ENCODE data around the gene PHACTR2.
"Not testable (repeated sequence)": the region's sequence is repeated elsewhere in the genome, so short reads cannot be mapped to it uniquely, and the experiment has no call there.

PHACTR2 gene

GRCh38 chr6:143844006-143844405 is 166.2 kb downstream of the PHACTR2 start:
- peaks cover 22% of the 10 kb centered on the region for H3K4me1 ChIP-seq
- H4K20me1 ChIP-seq: peaks cover 9% of the 10 kb centered on the region; the same call in 1 of the 2 replicates
- H3K9ac ChIP-seq: peak overlapping the region; percentile 93
- no peaks in the 10 kb centered on the region for H3K9me3 ChIP-seq
- H3K27me3 ChIP-seq: no peaks in the 10 kb centered on the region
- H3K4me3 ChIP-seq: peak overlapping the region; percentile 89
- H3K4me2 ChIP-seq: peak overlapping the region; percentile 90
- no peak for TF ChIP-seq Cebpa-rat (IDR thresholded peaks at IDR 0.05)
- H3K27ac ChIP-seq: peak overlapping the region; percentile 93
- peaks cover 47% of the 10 kb centered on the region for H3K36me3 ChIP-seq

DNA sequence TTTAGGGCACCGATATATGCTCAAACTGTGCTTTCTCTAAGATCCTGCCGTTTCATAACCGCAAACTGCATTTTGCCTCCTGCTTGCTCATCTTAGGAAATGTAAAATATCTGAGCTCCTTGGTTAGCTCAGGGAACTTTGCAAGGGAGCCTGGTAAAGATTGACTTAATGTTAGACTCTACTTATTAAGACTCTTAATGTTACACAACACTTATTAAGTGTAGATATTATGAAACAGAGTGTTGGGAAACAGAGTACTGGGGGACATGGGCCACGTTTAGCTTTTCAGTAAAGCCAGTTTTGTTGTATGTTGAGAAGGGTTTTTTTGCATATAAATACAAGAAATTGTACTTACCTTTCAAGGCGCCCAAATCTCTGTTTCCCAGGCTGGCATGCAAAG is 167.3 kb downstream of the PHACTR2 start:
- peaks cover 57% of the 10 kb centered on the region for H3K36me3 ChIP-seq
- H3K9ac ChIP-seq: no peak overlapping the region
- H3K4me1 ChIP-seq: peaks cover 22% of the 10 kb centered on the region
- no peak overlapping the region for H3K4me2 ChIP-seq
- no peak for TF ChIP-seq Cebpa-rat (IDR thresholded peaks at IDR 0.05)
- H3K9me3 ChIP-seq: no peaks in the 10 kb centered on the region
- H3K27me3 ChIP-seq: no peaks in the 10 kb centered on the region
- no peak overlapping the region for H3K27ac ChIP-seq
- H3K4me3 ChIP-seq: no peak overlapping the region
- H4K20me1 ChIP-seq: peaks cover 17% of the 10 kb centered on the region; the same call in 1 of the 2 replicates

GRCh38 chr6:143851706-143852105 is 173.9 kb downstream of the PHACTR2 start:
- H3K27me3 ChIP-seq, H3K4me2 ChIP-seq, H3K9ac ChIP-seq, H3K27ac ChIP-seq, H3K4me3 ChIP-seq, H3K4me1 ChIP-seq: not testable (repeated sequence)
- Histone ChIP-seq H3K9me3 (peaks cover 29% of the 10 kb centered on the region), H4K20me1 (peaks cover 64% of the 10 kb centered on the region), H3K36me3 (peaks cover 97% of the 10 kb centered on the region)

DNA sequence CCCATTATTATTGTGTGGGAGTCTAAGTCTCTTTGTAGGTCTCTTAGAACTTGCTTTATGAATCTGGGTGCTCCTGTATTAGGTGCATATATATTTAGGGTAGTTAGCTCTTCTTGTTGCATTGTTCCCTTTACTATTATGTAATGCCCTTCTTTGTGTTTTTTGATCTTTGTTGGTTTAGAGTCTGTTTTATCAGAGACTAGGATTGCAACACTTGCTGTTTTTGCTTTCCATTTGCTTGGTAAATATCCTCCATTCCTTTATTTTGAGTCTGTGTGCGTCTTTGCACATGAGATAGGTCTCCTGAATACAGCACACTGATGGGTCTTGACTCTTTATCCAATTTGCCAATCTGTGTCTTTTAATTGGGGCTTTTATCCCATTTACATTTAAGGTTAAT is 177.3 kb downstream of the PHACTR2 start:
- peaks cover 56% of the 10 kb centered on the region for H4K20me1 ChIP-seq
- not testable (repeated sequence) for H3K27ac ChIP-seq, H3K4me1 ChIP-seq, H3K4me2 ChIP-seq, H3K4me3 ChIP-seq, H3K27me3 ChIP-seq, H3K9ac ChIP-seq
- H3K36me3 ChIP-seq: peaks cover 97% of the 10 kb centered on the region
- peaks cover 29% of the 10 kb centered on the region for H3K9me3 ChIP-seq

- H3K4me1 ChIP-seq, H3K9ac ChIP-seq: not testable (repeated sequence)
Observed at GRCh38 chr6:143856762-143857161, 179.0 kb downstream of the PHACTR2 start.

GRCh38 chr6:143857651-143858050 is 179.9 kb downstream of the PHACTR2 start:
- Histone ChIP-seq H3K36me3 (peaks cover 97% of the 10 kb centered on the region), H3K9me3 (peaks cover 10% of the 10 kb centered on the region; the same call in 1 of the 2 replicates), H3K4me3 (no peak overlapping the region), H4K20me1 (peaks cover 41% of the 10 kb centered on the region; the same call in 1 of the 2 replicates), H3K4me1 (no peaks in the 10 kb centered on the region), H3K27ac (no peak overlapping the region), H3K4me2 (no peak overlapping the region), H3K9ac (no peak overlapping the region), H3K27me3 (no peaks in the 10 kb centered on the region)
- TF ChIP-seq Cebpa-rat (IDR thresholded peaks at IDR 0.05): no peak

More at GRCh38 chr6:143856762-143857161, 179.0 kb downstream of the PHACTR2 start:
- H3K4me3 ChIP-seq, H3K27me3 ChIP-seq, H3K27ac ChIP-seq, H3K4me2 ChIP-seq: not testable (repeated sequence)
- peaks cover 49% of the 10 kb centered on the region for H4K20me1 ChIP-seq
- peaks cover 19% of the 10 kb centered on the region for H3K9me3 ChIP-seq
- peaks cover 97% of the 10 kb centered on the region for H3K36me3 ChIP-seq

- H4K20me1 ChIP-seq: peaks cover 25% of the 10 kb centered on the region; the same call in 1 of the 2 replicates
- no peak overlapping the region for H3K9ac ChIP-seq
- H3K4me3 ChIP-seq: no peak overlapping the region
- H3K4me2 ChIP-seq: no peak overlapping the region
- H3K27me3 ChIP-seq: no peaks in the 10 kb centered on the region
- TF ChIP-seq Cebpa-rat (IDR thresholded peaks at IDR 0.05): no peak
- peaks cover 99% of the 10 kb centered on the region for H3K36me3 ChIP-seq
- H3K27ac ChIP-seq: no peak overlapping the region
- 0 out of 2 replicates have a peak, but pooled peaks cover under 1% of the 10 kb centered on the region for H3K9me3 ChIP-seq
- no peaks in the 10 kb centered on the region for H3K4me1 ChIP-seq
Observed at GRCh38 chr6:143859891-143860660, 182.3 kb downstream of the PHACTR2 start.

GRCh38 chr6:143863771-143864170 is 186.0 kb downstream of the PHACTR2 start:
- H3K4me1 ChIP-seq: no peaks in the 10 kb centered on the region
- no peak overlapping the region for H3K4me2 ChIP-seq
- no peak overlapping the region for H3K9ac ChIP-seq
- TF ChIP-seq Cebpa-rat (IDR thresholded peaks at IDR 0.05): no peak
- peaks cover 11% of the 10 kb centered on the region for H3K9me3 ChIP-seq
- no peak overlapping the region for H3K4me3 ChIP-seq
- no peaks in the 10 kb centered on the region for H3K27me3 ChIP-seq
- H3K36me3 ChIP-seq: peaks cover 76% of the 10 kb centered on the region
- no peak overlapping the region for H3K27ac ChIP-seq
- H4K20me1 ChIP-seq: peaks cover 7% of the 10 kb centered on the region; the same call in 1 of the 2 replicates

DNA sequence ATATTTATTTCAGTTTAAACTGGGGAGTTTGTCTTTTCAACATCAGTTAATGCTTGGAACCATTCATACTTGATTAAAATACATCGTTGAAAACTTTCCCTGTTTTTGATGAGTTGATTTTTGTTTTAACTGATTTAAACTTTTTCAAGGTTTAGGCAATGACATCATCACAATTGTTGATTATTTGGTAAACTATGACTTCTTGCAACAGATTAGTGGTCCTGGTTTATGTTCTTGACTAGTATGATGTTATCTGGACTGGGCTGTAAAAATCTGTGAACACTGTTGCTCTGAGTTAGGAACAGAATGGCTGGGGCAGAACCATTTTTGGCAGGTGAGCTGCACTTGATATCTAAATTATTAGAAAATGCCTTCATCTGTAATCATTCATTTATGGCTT is 186.5 kb downstream of the PHACTR2 start, which contains the start of gene ZC2HC1B:
ZC2HC1B (plus strand) TSS at position 241 of the 400 bp plus-strand sequence; CDS start at position 307, 66 bp downstream.
- peaks cover 13% of the 10 kb centered on the region for H3K9me3 ChIP-seq
- H3K27ac ChIP-seq: no peak within 1 kb of the TSS
- no peak within 1 kb of the TSS for H3K9ac ChIP-seq
- no peak for TF ChIP-seq Cebpa-rat (IDR thresholded peaks at IDR 0.05)
- peaks cover 7% of the 10 kb centered on the region; the same call in 1 of the 2 replicates for H4K20me1 ChIP-seq
- no peak within 1 kb of the TSS for H3K4me3 ChIP-seq
- H3K4me1 ChIP-seq: no peaks in the 10 kb centered on the region
- H3K27me3 ChIP-seq: no peaks in the 10 kb centered on the region
- H3K4me2 ChIP-seq: no peak within 1 kb of the TSS
- peaks cover 72% of the 10 kb centered on the region for H3K36me3 ChIP-seq

GRCh38 chr6:143867236-143867635 is 189.5 kb downstream of the PHACTR2 start:
- H3K9me3 ChIP-seq: peaks cover 16% of the 10 kb centered on the region
- H3K9ac ChIP-seq: no peak overlapping the region
- peaks cover 41% of the 10 kb centered on the region for H3K36me3 ChIP-seq
- no peak overlapping the region for H3K27ac ChIP-seq
- H3K4me1 ChIP-seq: no peaks in the 10 kb centered on the region
- no peaks in the 10 kb centered on the region for H3K27me3 ChIP-seq
- no peak overlapping the region for H3K4me2 ChIP-seq
- H4K20me1 ChIP-seq: no peaks in the 10 kb centered on the region
- H3K4me3 ChIP-seq: no peak overlapping the region
- TF ChIP-seq Cebpa-rat (IDR thresholded peaks at IDR 0.05): no peak

DNA sequence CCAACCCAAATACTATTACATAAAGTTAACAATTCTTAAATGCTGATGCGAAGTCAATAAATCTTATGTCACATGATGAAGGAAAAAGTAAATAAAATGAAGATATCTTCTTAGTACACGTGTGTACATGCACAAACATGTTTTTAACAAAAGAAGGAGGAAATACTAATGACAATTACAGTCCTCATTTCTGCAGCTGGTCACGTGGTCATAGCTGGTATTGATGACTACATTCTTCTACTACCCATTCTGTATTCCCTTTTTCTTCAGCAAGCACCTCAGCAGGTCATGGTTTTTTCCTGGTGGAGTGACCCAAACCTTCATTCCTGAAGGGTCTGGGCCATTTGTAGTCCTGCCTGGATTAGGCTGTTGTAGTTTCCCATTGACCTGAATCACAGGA is 191.0 kb downstream of the PHACTR2 start:
- peaks cover 16% of the 10 kb centered on the region for H3K9me3 ChIP-seq
- not testable (repeated sequence) for H3K27ac ChIP-seq, H3K4me2 ChIP-seq, H3K4me3 ChIP-seq, H4K20me1 ChIP-seq, H3K9ac ChIP-seq, H3K4me1 ChIP-seq, H3K27me3 ChIP-seq
- H3K36me3 ChIP-seq: peaks cover 26% of the 10 kb centered on the region

DNA sequence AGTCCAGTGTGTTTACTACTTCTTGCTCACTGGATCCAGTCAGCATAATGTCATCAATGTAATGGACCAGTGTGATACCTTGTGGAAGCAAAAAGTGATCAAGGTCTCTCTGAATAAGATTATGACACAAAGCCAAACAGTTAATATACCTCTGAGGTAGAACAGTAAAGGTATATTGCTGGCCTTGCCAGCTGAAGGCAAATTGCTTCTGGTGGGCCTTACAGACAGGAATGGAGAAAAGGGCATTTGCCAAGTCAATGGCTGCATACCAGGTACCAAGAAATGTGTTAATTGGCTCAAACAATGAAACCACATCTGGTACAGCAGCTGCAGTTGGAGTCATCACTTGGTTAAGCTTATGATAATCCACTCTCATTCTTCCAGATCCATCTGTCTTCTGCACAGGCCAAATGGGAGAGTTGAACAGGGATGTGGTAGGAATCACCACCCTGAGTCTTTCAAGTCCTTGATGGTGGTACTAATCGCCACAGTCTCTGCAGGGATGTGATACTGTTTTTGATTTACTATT is 193.5 kb downstream of the PHACTR2 start:
- not testable (repeated sequence) for H3K4me1 ChIP-seq, H3K27ac ChIP-seq, H3K36me3 ChIP-seq, H3K4me2 ChIP-seq, H3K9ac ChIP-seq, H4K20me1 ChIP-seq, H3K27me3 ChIP-seq, H3K4me3 ChIP-seq
- peaks cover 31% of the 10 kb centered on the region for H3K9me3 ChIP-seq

All from BLaER1 (cell line).